Neural crest cell (in vitro differentiated cells): ENCODE measurements around the gene STK17A. TPM values are rescaled to one million over a fixed set of nuclear protein-coding genes. Genes with fewer than 3 reads are reported as not detected.
A peak's percentile ranks its signal among the peaks of the same experiment; 100 is the strongest.

Experiments used
- DNase-seq: peaks from one replicate; pipeline ENCODE4 v3.0.0; 2021; ENCODE audit warnings: low read depth, mixed read lengths, low spot score
- H3K27ac Mint-ChIP-seq: one replicate; pipeline ENCODE4 v1.8.0; 2021; ENCODE audit warnings: mild to moderate bottlenecking, mixed read lengths; ENCODE audit not compliant: unreplicated experiment
- H3K27me3 Mint-ChIP-seq: 2 replicates; pipeline ENCODE4 v1.8.0; 2021; ENCODE audit warnings: low read depth, mild to moderate bottlenecking, mixed read lengths
- H3K36me3 Mint-ChIP-seq: 2 replicates; pipeline ENCODE4 v1.8.0; 2021; ENCODE audit warnings: low read depth, mild to moderate bottlenecking, mixed read lengths
- H3K4me1 Mint-ChIP-seq: 2 replicates; pipeline ENCODE4 v1.8.0; 2021; ENCODE audit warnings: mixed read lengths
- H3K4me3 Mint-ChIP-seq: one replicate; pipeline ENCODE4 v1.8.0; 2021; ENCODE audit warnings: mild to moderate bottlenecking, mixed read lengths
- H3K9me3 Mint-ChIP-seq: 2 replicates; pipeline ENCODE4 v1.8.0; 2021; ENCODE audit warnings: mixed read lengths
- CTCF ChIP-seq: fragments of 200-600 bp; sonication (generic); conservative IDR thresholded peaks from 2 replicates; pipeline ENCODE4 v1.5.0; 2021; ENCODE audit warnings: antibody characterized with exemption, mild to moderate bottlenecking
- long read RNA-seq: library from polyadenylated mRNA; unstranded; transcript quantifications from one replicate; pipeline ENCODE4 v2.0.0, GENCODE V29; 2020
- total RNA-seq: library from RNA; stranded (reverse); gene quantifications from 2 replicates; pipeline ENCODE4 v1.2.1, GENCODE V29; 2021

STK17A gene
- 6.3 and 7.1 TPM in 2 replicates for total RNA-seq
- long read RNA-seq, partial matches to known transcripts, result 1 of 13 reads
- long read RNA-seq, other reads (novel, unspliced or antisense), result 12 of 13 reads

DNA sequence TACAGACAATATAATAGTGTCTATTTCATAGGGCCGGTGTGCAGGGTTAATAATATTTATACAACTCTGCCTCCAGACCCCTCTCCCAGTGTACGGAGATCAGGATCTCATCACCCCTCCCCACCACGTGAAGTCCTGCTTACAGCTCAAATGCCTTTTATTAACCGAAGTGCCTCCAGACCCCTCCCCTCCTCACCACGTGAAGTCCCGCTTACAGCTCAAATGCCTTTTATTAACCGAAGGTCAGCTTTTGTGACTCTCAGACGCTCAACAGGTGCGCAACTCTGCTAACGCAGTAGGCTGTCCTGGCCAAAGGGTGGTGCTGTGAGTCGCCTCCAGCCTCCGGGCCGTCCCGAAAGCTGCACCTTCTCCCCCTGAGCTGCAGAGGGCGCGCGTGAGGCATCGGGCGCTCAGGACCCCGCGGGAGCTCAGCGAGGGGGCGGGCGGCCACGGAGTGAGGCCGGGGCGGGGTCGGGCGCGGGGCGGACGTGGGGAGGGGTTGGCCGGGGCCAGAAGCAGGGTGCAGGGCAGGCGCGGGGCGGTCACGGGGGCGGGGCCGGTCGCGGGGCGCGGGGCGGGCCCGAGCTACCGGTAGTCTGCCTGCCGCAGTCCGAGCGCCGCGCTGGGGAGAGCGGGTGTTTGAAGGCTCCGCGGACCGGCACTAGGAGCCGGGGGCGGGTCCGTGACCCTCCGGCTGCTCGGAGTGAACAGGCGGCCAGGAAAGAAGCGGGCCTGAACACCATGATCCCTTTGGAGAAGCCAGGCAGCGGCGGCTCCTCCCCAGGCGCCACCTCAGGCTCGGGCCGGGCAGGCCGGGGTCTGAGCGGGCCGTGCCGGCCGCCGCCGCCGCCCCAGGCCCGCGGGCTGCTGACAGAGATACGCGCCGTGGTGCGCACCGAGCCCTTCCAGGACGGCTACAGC lies at the start of gene STK17A:
Gene STK17A, plus strand, starts transcription at position 606 of the 921 bp plus-strand sequence. Its CDS starts 136 bp downstream, at position 742.
- peak; percentile 92 for DNase-seq

DNA sequence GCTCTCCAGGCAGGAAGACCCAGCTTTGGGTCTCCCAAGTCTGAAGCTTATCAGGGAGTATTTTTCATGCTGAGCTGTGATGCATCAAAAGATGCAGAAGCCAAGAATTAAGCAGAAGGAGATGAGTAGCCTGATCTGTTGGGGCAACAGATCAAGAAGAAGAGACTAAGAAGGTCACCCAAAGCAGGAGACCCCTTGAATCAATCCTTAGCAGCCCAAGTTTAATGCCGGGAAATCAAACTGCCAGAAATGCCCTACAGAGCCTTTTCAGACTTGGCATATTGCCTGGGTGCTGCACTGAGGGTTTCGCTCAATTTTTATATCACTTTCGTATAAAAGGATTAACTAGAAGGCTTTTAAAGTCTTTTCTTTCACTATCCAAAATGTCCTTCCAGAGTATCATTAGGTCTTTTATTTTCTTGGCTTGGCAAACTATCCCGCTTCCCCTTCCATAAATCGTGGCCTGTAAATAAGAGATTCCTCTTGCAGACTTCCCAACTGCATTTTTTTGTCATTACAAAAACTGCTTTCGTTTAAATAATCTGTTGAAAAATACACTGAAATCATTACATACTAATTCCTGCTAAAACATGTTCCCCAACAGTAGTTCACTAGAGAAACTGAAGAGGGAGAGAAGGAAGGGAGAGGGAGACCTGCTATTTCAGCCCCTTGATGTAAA lies 49.0 kb upstream of the STK17A start:
- Mint-ChIP-seq H3K27ac (no peak overlapping the region), H3K36me3 (no peaks in the 10 kb centered on the region), H3K4me1 (no peaks in the 10 kb centered on the region), H3K27me3 (no peaks in the 10 kb centered on the region), H3K9me3 (no peaks in the 10 kb centered on the region), H3K4me3 (no peak overlapping the region)
- no peak for DNase-seq
- TF ChIP-seq CTCF, result no peak

More for the DNA sequence above, at the start of gene STK17A:
- Mint-ChIP-seq H3K4me1 (peaks cover 21% of the 10 kb centered on the region), H3K27me3 (peaks cover 31% of the 10 kb centered on the region), H3K36me3 (no peaks in the 10 kb centered on the region), H3K4me3 (peak within 1 kb of the TSS; percentile 97), H3K9me3 (peaks cover 2% of the 10 kb centered on the region), H3K27ac (no peak within 1 kb of the TSS)
- TF ChIP-seq CTCF, result peak; percentile 93

DNA sequence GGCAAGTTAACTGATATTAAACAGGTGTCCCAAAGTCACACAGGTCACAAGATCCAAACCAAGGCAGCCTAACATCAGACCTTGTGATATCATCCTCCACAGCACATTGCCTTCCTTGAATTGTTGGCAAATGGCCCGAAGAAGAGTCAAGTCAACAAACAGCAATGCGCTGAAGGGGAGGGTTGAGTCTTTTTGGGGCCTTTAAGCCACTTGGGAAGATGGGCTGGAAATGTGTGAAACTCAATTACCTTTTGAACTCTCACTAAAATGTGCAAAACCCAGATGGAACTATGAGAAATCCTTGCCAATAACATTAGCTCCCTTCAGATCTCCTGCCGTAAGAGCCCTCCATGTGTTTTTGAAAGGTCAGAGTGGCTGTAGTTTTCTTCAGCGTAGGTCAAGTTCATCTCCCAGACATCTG lies 47.9 kb upstream of the STK17A start:
- no peak for DNase-seq
- no peak overlapping the region for H3K4me3 Mint-ChIP-seq
- H3K4me1 Mint-ChIP-seq, result no peaks in the 10 kb centered on the region
- H3K36me3 Mint-ChIP-seq, result no peaks in the 10 kb centered on the region
- no peak for TF ChIP-seq CTCF
- H3K27me3 Mint-ChIP-seq, result no peaks in the 10 kb centered on the region
- H3K9me3 Mint-ChIP-seq, result no peaks in the 10 kb centered on the region
- no peak overlapping the region for H3K27ac Mint-ChIP-seq

GRCh38 chr7:43535810-43536585 lies 46.9 kb upstream of the STK17A start:
- no peak overlapping the region for H3K4me3 Mint-ChIP-seq

More at GRCh38 chr7:43535810-43536585, 46.9 kb upstream of the STK17A start:
- H3K27ac Mint-ChIP-seq, result no peak overlapping the region
- H3K36me3 Mint-ChIP-seq, result no peaks in the 10 kb centered on the region
- no peaks in the 10 kb centered on the region for H3K9me3 Mint-ChIP-seq
- H3K4me1 Mint-ChIP-seq, result no peaks in the 10 kb centered on the region
- TF ChIP-seq CTCF, result no peak
- DNase-seq, result no peak
- no peaks in the 10 kb centered on the region for H3K27me3 Mint-ChIP-seq
